H1 (cell line): ENCODE results near the gene RTEL1. TPM values are rescaled to one million over a fixed set of nuclear protein-coding genes. Genes with fewer than 3 reads are reported as not detected.

Source experiments
- CTCF ChIA-PET: fragments of 300-600 bp; sonication (Branson Sonifier 250); formaldehyde crosslinking; loops from one replicate; lab custom pipeline; 2021; ENCODE audit not compliant: partially characterized antibody; lab: Charles Lee
- POLR2A ChIA-PET: fragments of 300-600 bp; sonication (Branson Sonifier 250); formaldehyde crosslinking; loops from one replicate; lab custom pipeline; 2021; ENCODE audit warnings: inconsistent platforms; ENCODE audit not compliant: partially characterized antibody; lab: Charles Lee
- DNase-seq, 2 experiments: peaks; one replicate each; pipeline versions ENCODE4 v3.0.0 to v3.0.0-alpha.2; 2010 to 2022; ENCODE audit warnings: low spot score in 2 of 2, low read depth in 1 of 2, mixed read lengths in 1 of 2
- FAIRE-seq: peaks from 2 replicates; lab custom pipeline; 2011; peaks lifted over from hg19 to GRCh38; lab: Jason Lieb, UNC
- H2AFZ ChIP-seq: 2 replicates; pipeline ENCODE4 v1.8.1; 2012; ENCODE audit warnings: low read length, inconsistent platforms
- H2AK5ac ChIP-seq: 2 replicates; pipeline ENCODE4 v1.6.1; 2013; ENCODE audit warnings: low read depth, low read length
- H2BK120ac ChIP-seq: replicated peaks from 2 replicates; pipeline ENCODE3; 2013; ENCODE audit warnings: low read depth, low read length, inconsistent platforms
- H2BK12ac ChIP-seq: 2 replicates; pipeline ENCODE4 v1.6.1; 2013; ENCODE audit warnings: low read depth, low read length
- H2BK15ac ChIP-seq: 2 replicates; pipeline ENCODE4 v1.6.1; 2013; ENCODE audit warnings: low read length
- H2BK20ac ChIP-seq: 2 replicates; pipeline ENCODE4 v1.6.1; 2013; ENCODE audit warnings: low read length
- H2BK5ac ChIP-seq: 2 replicates; pipeline ENCODE4 v1.6.1; 2013; ENCODE audit warnings: low read depth, low read length
- H3K14ac ChIP-seq: 2 replicates; pipeline ENCODE4 v1.6.1; 2013; ENCODE audit warnings: inconsistent platforms; ENCODE audit not compliant: insufficient read length
- H3K18ac ChIP-seq: 2 replicates; pipeline ENCODE4 v1.6.1; 2013; ENCODE audit warnings: low read length; ENCODE audit errors: extremely low read depth
- H3K23ac ChIP-seq: 2 replicates; pipeline ENCODE4 v1.6.1; 2013; ENCODE audit warnings: inconsistent platforms; ENCODE audit not compliant: insufficient read length
- H3K23me2 ChIP-seq: 2 replicates; pipeline ENCODE4 v1.6.1; 2013; ENCODE audit warnings: low read depth, low read length
- H3K27ac ChIP-seq: 2 replicates; pipeline ENCODE4 v1.6.1; 2011; ENCODE audit warnings: low read depth, low read length, inconsistent platforms
- H3K27me3 ChIP-seq, 4 experiments: replicated peaks in 1 of 4; 1 replicate in 1 of 4; 2 replicates in 3 of 4; pipeline versions ENCODE4 v1.6.1 to v1.8.1; 2011 to 2013; ENCODE audit warnings: low read length in 3 of 4, mild to moderate bottlenecking in 3 of 4, inconsistent platforms in 2 of 4, mixed read lengths in 2 of 4, moderate library complexity in 1 of 4; ENCODE audit not compliant: control insufficient read depth in 3 of 4, insufficient read depth in 3 of 4; ENCODE audit errors: extremely low read depth in 1 of 4
- H3K36me3 ChIP-seq, 4 experiments: 2 replicates each; pipeline versions ENCODE4 v1.6.1 to v1.8.1; 2011 to 2013; ENCODE audit warnings: mild to moderate bottlenecking in 4 of 4, low read length in 3 of 4, moderate library complexity in 2 of 4, control low read depth in 1 of 4, inconsistent platforms in 1 of 4; ENCODE audit not compliant: insufficient read depth in 4 of 4, control insufficient read depth in 2 of 4
- H3K4ac ChIP-seq: replicated peaks from 2 replicates; pipeline ENCODE3; 2013; ENCODE audit warnings: low read length, low read depth, mixed read lengths, inconsistent platforms; ENCODE audit not compliant: insufficient read length
- H3K4me1 ChIP-seq, 4 experiments: replicated peaks in 1 of 4; 1 replicate in 1 of 4; 2 replicates in 3 of 4; pipeline versions ENCODE4 v1.6.1 to v1.8.1; 2011 to 2013; ENCODE audit warnings: low read length in 3 of 4, inconsistent platforms in 2 of 4, mixed read lengths in 1 of 4; ENCODE audit not compliant: insufficient read depth in 4 of 4, control insufficient read depth in 3 of 4
- H3K4me2 ChIP-seq, 2 experiments: 2 replicates each; pipeline versions ENCODE4 v1.6.1 to v1.8.1; 2011 to 2013; ENCODE audit warnings: low read depth in 2 of 2, low read length in 2 of 2, control low read depth in 1 of 2, inconsistent platforms in 1 of 2, mild to moderate bottlenecking in 1 of 2; ENCODE audit not compliant: insufficient read depth in 1 of 2
- H3K4me3 ChIP-seq, 4 experiments: fragments of 200-600, 300-600 bp in 1 of 4; sonication (generic), shearing (Covaris generic), sonication (Bioruptor Twin) in 1 of 4; 2 replicates each; pipeline versions ENCODE4 v1.5.1 to v1.8.1; 2011 to 2016; ENCODE audit warnings: low read length in 4 of 4, low read depth in 3 of 4, control low read depth in 2 of 4, inconsistent platforms in 2 of 4, mild to moderate bottlenecking in 2 of 4, mixed read lengths in 1 of 4, moderate library complexity in 1 of 4; ENCODE audit not compliant: insufficient read depth in 2 of 4; ENCODE audit errors: extremely low read depth in 1 of 4
- H3K56ac ChIP-seq: replicated peaks from 2 replicates; pipeline ENCODE3; 2013; ENCODE audit warnings: low read depth, mild to moderate bottlenecking, mixed read lengths, low read length, inconsistent platforms; ENCODE audit not compliant: insufficient read length
- H3K79me1 ChIP-seq: 2 replicates; pipeline ENCODE4 v1.6.1; 2013; ENCODE audit warnings: low read depth, low read length, control low read depth
- H3K79me2 ChIP-seq, 2 experiments: 2 replicates each; pipeline versions ENCODE4 v1.6.1 to v1.8.1; 2012 to 2013; ENCODE audit warnings: low read length in 2 of 2, mild to moderate bottlenecking in 2 of 2, inconsistent platforms in 1 of 2; ENCODE audit not compliant: insufficient read depth in 2 of 2, control insufficient read depth in 1 of 2
- H3K9ac ChIP-seq, 4 experiments: replicated peaks in 1 of 4; 1 replicate in 1 of 4; 2 replicates in 3 of 4; pipeline versions ENCODE4 v1.6.1 to v1.8.1; 2011 to 2013; ENCODE audit warnings: low read depth in 3 of 4, low read length in 3 of 4, control low read depth in 2 of 4, mild to moderate bottlenecking in 2 of 4, moderate library complexity in 2 of 4, inconsistent platforms in 1 of 4; ENCODE audit errors: extremely low read depth in 1 of 4
- H3K9me3 ChIP-seq, 2 experiments: 2 replicates each; pipeline versions ENCODE4 v1.6.1 to v1.8.1; 2012 to 2013; ENCODE audit warnings: mild to moderate bottlenecking in 2 of 2, moderate library complexity in 2 of 2, control low read depth in 1 of 2, inconsistent platforms in 1 of 2, low read depth in 1 of 2, low read length in 1 of 2, mixed read lengths in 1 of 2; ENCODE audit not compliant: insufficient read depth in 2 of 2
- H4K20me1 ChIP-seq, 2 experiments: replicated peaks in 1 of 2; 2 replicates each; pipeline versions ENCODE3 to v1.8.1; 2011 to 2013; ENCODE audit warnings: inconsistent platforms in 2 of 2, low read length in 2 of 2, mild to moderate bottlenecking in 1 of 2; ENCODE audit not compliant: insufficient read depth in 2 of 2, control insufficient read depth in 1 of 2
- H4K5ac ChIP-seq: 2 replicates; pipeline ENCODE4 v1.6.1; 2013; ENCODE audit warnings: low read length, low read depth, mixed read lengths, inconsistent platforms; ENCODE audit not compliant: insufficient read length
- H4K8ac ChIP-seq: 2 replicates; pipeline ENCODE4 v1.8.0; 2013; ENCODE audit warnings: mild to moderate bottlenecking, moderate library complexity, low read length, inconsistent platforms; ENCODE audit not compliant: insufficient read depth; ENCODE audit errors: extremely low read depth
- H4K91ac ChIP-seq: replicated peaks from 2 replicates; pipeline ENCODE3; 2013; ENCODE audit warnings: low read length, mixed read lengths, inconsistent platforms; ENCODE audit not compliant: insufficient read length
- ASH2L ChIP-seq: fragments of 200-600, 300-600 bp; sonication (generic); IDR thresholded peaks from one replicate; pipeline ENCODE4 v1.7.1; 2017; ENCODE audit warnings: low read length
- BACH1 ChIP-seq: IDR thresholded peaks from 2 replicates; pipeline ENCODE4 v1.6.1; 2012; ENCODE audit warnings: low read length, improper control_type of control experiment
- CHD1 ChIP-seq: IDR thresholded peaks from 2 replicates; pipeline ENCODE4 v1.6.1; 2012; ENCODE audit warnings: low read depth, low read length, improper control_type of control experiment
- FOSL1 ChIP-seq: IDR thresholded peaks from 2 replicates; pipeline ENCODE4 v1.6.1; 2011; ENCODE audit warnings: mild to moderate bottlenecking, low read depth, low read length, moderate library complexity; ENCODE audit not compliant: insufficient read depth
- GTF2F1 ChIP-seq: IDR thresholded peaks from 2 replicates; pipeline ENCODE4 v1.6.1; 2012; ENCODE audit warnings: low read depth, low read length, improper control_type of control experiment, borderline replicate concordance
- KDM5A ChIP-seq: fragments of 200-600 bp; IDR thresholded peaks from 2 replicates; pipeline ENCODE4 v1.7.1; 2012; ENCODE audit warnings: mild to moderate bottlenecking, low read length, inconsistent platforms, mixed read lengths
- MAFK ChIP-seq: IDR thresholded peaks from 2 replicates; pipeline ENCODE4 v1.6.1; 2012; ENCODE audit warnings: low read depth, mild to moderate bottlenecking, improper control_type of control experiment, low read length
- RAD21 ChIP-seq, 2 experiments: IDR thresholded peaks in 1 of 2; conservative IDR thresholded peaks in 1 of 2; 2 replicates each; pipeline ENCODE4 v1.6.1; 2011; ENCODE audit warnings: low read depth in 2 of 2, low read length in 2 of 2, improper control_type of control experiment in 1 of 2, inconsistent platforms in 1 of 2, mild to moderate bottlenecking in 1 of 2, moderate library complexity in 1 of 2
- WGBS, 2 experiments: shearing (Covaris generic) in 1 of 2; methylation state at CpG; one replicate each; pipeline versions ENCODE4 v1.1.6 to v1.1.7; 2013 to 2015; ENCODE audit warnings: low lambda C conversion rate in 2 of 2, mixed read lengths in 2 of 2, inconsistent platforms in 1 of 2, low coverage in 1 of 2, missing lambda C conversion rate in 1 of 2; ENCODE audit not compliant: insufficient replicate concordance in 2 of 2, insufficient coverage in 1 of 2, insufficient read length in 1 of 2; ENCODE audit errors: extremely low coverage in 1 of 2, missing lambda C conversion rate in 1 of 2; 5-methylcytosine and 5-hydroxymethylcytosine counted together
- polyA plus RNA-seq, 7 experiments: library from polyadenylated mRNA; depleted of rRNA in 3 of 7; stranded (reverse) in 5 of 7; unstranded in 2 of 7; fragments of >200 nt in 5 of 7; fragments of 200-250 nt in 2 of 7; gene quantifications; 1 replicate in 5 of 7; 2 replicates in 1 of 7; 4 replicates in 1 of 7; pipeline versions ENCODE4 v1.2.1 to v1.2.3, GENCODE V29; 2011 to 2013; ENCODE audit warnings: missing spikeins in 2 of 7, mixed read lengths in 2 of 7
- total RNA-seq: library from RNA; stranded (reverse); fragmentation: NEBNext Ultra II Directional; extraction: Animal tissue kit (Norgen Biotek cat#: 25700); gene quantifications from 2 replicates; pipeline ENCODE4 v1.2.1, GENCODE V29; 2021
- TF ChIP-seq, protein P1 (sequence below): IDR thresholded peaks from 2 replicates; pipeline ENCODE4 v1.6.1; 2011; ENCODE audit warnings: low read length, improper control_type of control experiment

The RTEL1 gene
- total and polyA plus RNA-seq, 2 of the 8 experiments (the other 6 are each of a cell fraction or from before 2014, with no cell fraction given), result 16.2 to 37.1 TPM

DNA sequence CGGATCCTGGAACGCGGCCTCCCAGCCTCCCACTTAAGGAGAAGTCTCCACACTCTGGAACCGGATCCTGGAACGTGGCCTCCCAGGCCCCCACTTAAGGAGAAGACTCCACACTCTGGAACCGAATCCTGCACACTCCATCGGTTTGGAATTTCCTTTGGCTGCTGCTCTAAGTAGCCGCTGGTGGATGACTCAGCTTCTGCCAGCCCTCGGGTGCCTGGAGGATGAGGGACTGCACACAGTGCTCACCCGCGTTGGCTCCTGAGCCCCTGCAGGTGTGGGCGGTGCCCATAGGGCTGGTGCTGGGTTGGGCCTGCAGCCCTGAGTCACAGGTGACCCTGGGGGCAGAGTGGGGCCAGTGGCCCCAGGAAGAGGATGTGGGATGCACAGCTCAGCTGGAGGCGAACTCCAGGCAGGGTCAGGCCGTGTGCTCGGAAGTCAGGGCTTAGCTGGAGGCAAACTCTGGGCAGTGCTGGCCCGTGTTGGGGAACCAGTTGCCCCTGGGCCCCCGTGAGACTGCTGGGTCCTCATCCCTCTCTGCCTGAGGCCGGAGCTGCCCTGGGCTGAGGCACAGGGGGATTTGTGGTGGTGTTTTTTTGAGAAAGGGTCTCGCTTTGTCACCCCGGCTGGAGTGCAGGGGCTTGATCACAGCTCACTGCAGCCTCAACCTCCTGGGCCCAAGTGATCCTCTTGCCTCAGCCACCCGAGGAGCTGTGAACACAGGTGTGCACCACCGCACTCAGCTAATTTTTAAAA, 24.4 kb downstream of the RTEL1 start:
- H3K4me2 ChIP-seq, result no peak overlapping the region
- POLR2A ChIA-PET, result interaction anchor here (0.7 to 1.8 kb wide), 8 partner anchors 8 to 20 kb away, joined by 3 to 6 read pairs (median 4); no protein-coding TSS in a partner anchor
- no peak for TF ChIP-seq ASH2L
- no peak for TF ChIP-seq CHD1
- no peak for TF ChIP-seq GTF2F1
- TF ChIP-seq, protein P1, sequence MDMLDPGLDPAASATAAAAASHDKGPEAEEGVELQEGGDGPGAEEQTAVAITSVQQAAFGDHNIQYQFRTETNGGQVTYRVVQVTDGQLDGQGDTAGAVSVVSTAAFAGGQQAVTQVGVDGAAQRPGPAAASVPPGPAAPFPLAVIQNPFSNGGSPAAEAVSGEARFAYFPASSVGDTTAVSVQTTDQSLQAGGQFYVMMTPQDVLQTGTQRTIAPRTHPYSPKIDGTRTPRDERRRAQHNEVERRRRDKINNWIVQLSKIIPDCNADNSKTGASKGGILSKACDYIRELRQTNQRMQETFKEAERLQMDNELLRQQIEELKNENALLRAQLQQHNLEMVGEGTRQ, result no peak
- no peak for TF ChIP-seq MAFK
- no peak for TF ChIP-seq RAD21 (IDR thresholded peaks at IDR 0.05 in 1 of 2, conservative IDR thresholded peaks at IDR 0.05 in 1 of 2; ENCODE audit: low read depth in 2 of 2, low read length in 2 of 2)
- no peak for TF ChIP-seq BACH1
- no peak for TF ChIP-seq FOSL1
- no peak for TF ChIP-seq KDM5A

More for the DNA sequence above, 24.4 kb downstream of the RTEL1 start:
- no peak overlapping the region for H3K4me3 ChIP-seq
- H2AFZ ChIP-seq, result no peak overlapping the region
- peaks cover 0 to 5% (median 2%) of the 10 kb centered on the region in 4 experiments; a peak in 4 of 8 replicates for H3K36me3 ChIP-seq
- no peak overlapping the region for H2BK120ac ChIP-seq
- no peak overlapping the region for H3K18ac ChIP-seq
- H2AK5ac ChIP-seq, result no peak overlapping the region
- H3K27me3 ChIP-seq, result no peaks in the 10 kb centered on the region
- no peaks in the 10 kb centered on the region for H3K79me1 ChIP-seq
- no peaks in the 10 kb centered on the region; a peak in 1 of 7 replicates for H3K4me1 ChIP-seq
- H3K56ac ChIP-seq, result no peak overlapping the region
- peaks cover 0 to 7% of the 10 kb centered on the region in 2 experiments for H4K20me1 ChIP-seq
- DNase-seq (no peak), FAIRE-seq (no peak)
- CTCF ChIA-PET, result interaction anchor here (0.7 to 1.8 kb wide), 4 partner anchors 8 to 193 kb away, joined by 3 to 5 read pairs (median 4); no protein-coding TSS in a partner anchor
- no peak overlapping the region for H2BK12ac ChIP-seq
- H4K8ac ChIP-seq, result no peak overlapping the region
- no peak overlapping the region for H4K5ac ChIP-seq
- H4K91ac ChIP-seq, result no peak overlapping the region
- H2BK5ac ChIP-seq, result no peak overlapping the region
- no peaks in the 10 kb centered on the region for H3K79me2 ChIP-seq
- no peak overlapping the region for H3K9ac ChIP-seq
- no peak overlapping the region for H3K27ac ChIP-seq
- no peaks in the 10 kb centered on the region for H3K9me3 ChIP-seq
- H3K23me2 ChIP-seq, result no peaks in the 10 kb centered on the region; the same call in 1 of the 2 replicates
- no peak overlapping the region for H3K14ac ChIP-seq
- H3K23ac ChIP-seq, result no peak overlapping the region
- WGBS, 2 experiments, result 90% methylated on average over 21 of the region's 22 CpGs; no CpG with 5 or more reads in 1 of the 2 experiments
- H2BK20ac ChIP-seq, result no peak overlapping the region
- H2BK15ac ChIP-seq, result no peak overlapping the region
- H3K4ac ChIP-seq, result no peak overlapping the region
